Activated CD4-positive, alpha-beta T cell treated with anti-CD3 and anti-CD28 coated beads for 36 hours (primary cell): ENCODE measurements around the gene GRIA4. TPM values are rescaled to one million over a fixed set of nuclear protein-coding genes. Genes with fewer than 3 reads are reported as not detected.

Source experiments
- ATAC-seq: fragments of 200-7000 bp; cut with Tn5 transposase; one replicate; pipeline ENCODE4 v1.10.0; 2021; ENCODE audit warnings: mild to moderate bottlenecking, moderate library complexity
- CTCF ChIA-PET: fragments of 350-600 bp; sonication (Branson Sonifier 250); formaldehyde crosslinking; loops from one replicate; lab custom pipeline; 2021; ENCODE audit warnings: antibody characterized with exemption; lab: Charles Lee
- POLR2A ChIA-PET: fragments of 350-600 bp; sonication (Branson Sonifier 250); formaldehyde crosslinking; loops from one replicate; lab custom pipeline; 2021; ENCODE audit warnings: antibody characterized with exemption, inconsistent platforms; lab: Charles Lee
- DNase-seq: peaks from one replicate; pipeline ENCODE4 v3.0.0-alpha.2; 2020
- H3K27ac Mint-ChIP-seq: one replicate; pipeline ENCODE4 v1.8.0; 2021; ENCODE audit warnings: mixed read lengths
- H3K27me3 Mint-ChIP-seq: one replicate; pipeline ENCODE4 v1.8.0; 2021; ENCODE audit warnings: mixed read lengths
- H3K36me3 Mint-ChIP-seq: one replicate; pipeline ENCODE4 v1.8.0; 2021; ENCODE audit warnings: low read depth, mixed read lengths
- H3K4me1 Mint-ChIP-seq: one replicate; pipeline ENCODE4 v1.8.0; 2021; ENCODE audit warnings: mixed read lengths
- H3K4me3 Mint-ChIP-seq: one replicate; pipeline ENCODE4 v1.8.0; 2021; ENCODE audit warnings: mild to moderate bottlenecking, moderate library complexity, mixed read lengths
- H3K9me3 Mint-ChIP-seq: one replicate; pipeline ENCODE4 v1.8.0; 2021; ENCODE audit warnings: low read depth, mixed read lengths
- intact Hi-C, 2 experiments: fragments of 100-400 bp; cut with DNase I in 1 of 2; cut with micrococcal nuclease in 1 of 2; formaldehyde crosslinking; loops; one replicate each; pipeline versions ENCODE4 v1.14.2 to v1.15.1; 2022 to 2024; cut with DNase I, micrococcal nuclease
- total RNA-seq, 2 experiments: library from RNA; stranded (reverse); gene quantifications; one replicate each; pipeline ENCODE4 v1.2.3, GENCODE V29; 2021

GRIA4 gene
- total RNA-seq, 2 experiments from 2014 or later, result not detected

DNA sequence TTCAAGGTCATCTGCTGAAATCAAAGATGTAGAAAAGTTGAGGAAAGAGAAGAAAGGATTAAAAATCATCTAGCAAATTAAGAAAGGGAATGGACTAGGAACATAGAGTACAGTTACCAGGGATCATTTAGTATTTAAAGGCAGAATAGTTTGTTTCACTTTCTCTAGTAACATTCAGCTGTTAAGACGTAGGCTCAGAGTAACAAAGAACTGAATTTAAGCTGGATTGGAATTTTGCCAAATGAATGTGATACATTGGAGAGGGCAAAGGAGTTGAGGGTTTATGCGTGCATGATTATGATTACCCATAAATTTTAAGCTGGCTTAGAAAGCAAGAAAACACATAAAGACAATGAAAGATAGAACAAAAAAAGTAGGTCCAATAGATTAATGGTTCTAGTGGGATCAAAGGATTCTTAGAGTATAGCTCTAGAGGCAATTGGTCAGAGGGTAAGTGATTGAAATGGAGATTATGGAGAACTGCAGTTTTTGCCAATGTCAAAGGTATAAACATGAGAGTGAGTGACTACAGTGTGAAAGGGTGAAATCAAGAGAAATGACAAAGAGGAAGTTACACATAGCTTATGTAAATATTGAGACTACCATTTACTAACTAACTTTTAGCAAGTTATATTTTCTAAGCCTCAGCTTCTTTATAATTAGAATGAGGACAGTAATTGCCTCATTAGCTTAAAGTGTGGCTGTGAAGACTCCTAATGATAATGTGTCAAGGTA, 190.0 kb downstream of the GRIA4 start:
- H3K27me3 Mint-ChIP-seq, result peaks cover 3% of the 10 kb centered on the region
- no peak overlapping the region for H3K4me3 Mint-ChIP-seq
- no peaks in the 10 kb centered on the region for H3K36me3 Mint-ChIP-seq
- H3K4me1 Mint-ChIP-seq, result no peaks in the 10 kb centered on the region
- ATAC-seq (no peak), DNase-seq (no peak)
- no peaks in the 10 kb centered on the region for H3K9me3 Mint-ChIP-seq
- POLR2A ChIA-PET, result no interaction called here
- H3K27ac Mint-ChIP-seq, result no peak overlapping the region
- intact Hi-C loops, result no loop called here
- CTCF ChIA-PET, result interaction anchor here (0.9 to 1.1 kb wide), 2 partner anchors 18 to 51 kb away, joined by 3 read pairs; no protein-coding TSS in a partner anchor

DNA sequence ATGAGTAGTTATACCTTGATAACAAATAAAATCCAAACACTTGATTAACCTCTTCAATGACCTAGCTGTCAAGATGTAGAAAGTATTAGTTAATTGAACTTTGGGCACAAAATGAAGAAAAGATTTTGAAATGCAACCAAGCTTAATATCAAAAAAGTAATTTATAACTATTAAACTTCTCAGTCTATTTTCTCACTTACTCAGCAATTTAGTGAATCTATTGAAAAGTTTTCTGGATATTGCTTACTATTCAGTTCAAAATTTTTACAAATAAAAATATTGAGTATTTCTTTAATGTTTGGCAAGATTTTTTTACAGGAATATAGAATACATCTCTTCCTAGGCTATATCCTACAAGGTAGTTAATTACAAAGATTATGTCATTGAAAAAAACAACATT, 192.5 kb downstream of the GRIA4 start:
- ChIA-PET CTCF (interaction anchor here (0.6 kb wide), 1 partner anchor 157 kb away, joined by 3 read pairs; no protein-coding TSS in a partner anchor), POLR2A (no interaction called here)
- DNase-seq, result no peak
- ATAC-seq, result no peak
- H3K9me3 Mint-ChIP-seq, result no peaks in the 10 kb centered on the region
- no peak overlapping the region for H3K4me3 Mint-ChIP-seq
- H3K36me3 Mint-ChIP-seq, result no peaks in the 10 kb centered on the region
- peaks cover 3% of the 10 kb centered on the region for H3K27me3 Mint-ChIP-seq
- H3K27ac Mint-ChIP-seq, result no peak overlapping the region
- intact Hi-C loops, result no loop called here
- no peaks in the 10 kb centered on the region for H3K4me1 Mint-ChIP-seq

DNA sequence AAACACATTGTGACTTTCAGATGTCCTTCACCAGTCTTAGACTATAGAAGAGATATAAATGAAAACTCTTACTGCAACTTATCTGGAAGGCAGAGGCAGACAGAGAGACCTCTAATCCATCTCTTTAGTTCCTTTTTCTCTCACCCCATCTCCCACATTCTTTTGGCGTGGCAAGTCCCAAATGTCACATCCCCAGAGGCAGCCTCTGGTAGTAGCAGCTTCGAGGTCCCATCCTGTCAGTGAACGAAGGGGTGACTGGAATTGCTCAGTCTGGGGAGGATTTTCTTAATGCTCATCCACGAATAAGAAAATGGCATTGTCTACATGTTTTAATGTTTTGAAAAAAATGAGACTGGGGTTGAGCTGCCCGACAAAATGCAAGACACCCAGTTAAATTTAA, 201.4 kb downstream of the GRIA4 start:
- H3K27me3 Mint-ChIP-seq, result no peaks in the 10 kb centered on the region
- DNase-seq, result no peak
- intact Hi-C loops, result no loop called here
- ChIA-PET POLR2A (no interaction called here), CTCF (no interaction called here)
- no peak overlapping the region for H3K27ac Mint-ChIP-seq
- ATAC-seq, result no peak
- H3K36me3 Mint-ChIP-seq, result no peaks in the 10 kb centered on the region
- no peak overlapping the region for H3K4me3 Mint-ChIP-seq
- H3K9me3 Mint-ChIP-seq, result no peaks in the 10 kb centered on the region
- H3K4me1 Mint-ChIP-seq, result no peaks in the 10 kb centered on the region

DNA sequence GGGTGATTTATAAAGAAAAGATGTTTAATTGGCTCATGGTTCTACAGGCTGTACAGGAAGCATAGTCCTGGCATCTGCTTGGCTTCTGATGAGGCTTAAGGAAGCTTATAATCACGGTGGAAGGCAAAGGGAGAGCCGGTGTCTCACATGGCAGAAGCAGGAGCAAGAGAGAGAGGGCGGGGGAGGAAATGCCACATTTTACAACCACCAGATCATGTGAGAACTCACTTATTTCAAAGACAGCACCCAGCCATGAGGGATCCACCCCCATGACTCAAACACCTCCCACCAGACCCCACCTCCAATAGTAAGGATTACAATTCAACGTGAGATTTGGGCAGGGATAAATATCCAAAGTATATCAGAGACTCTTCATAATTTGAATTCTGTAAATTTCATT, 211.5 kb downstream of the GRIA4 start:
- DNase-seq, result no peak
- peaks cover 2% of the 10 kb centered on the region for H3K27me3 Mint-ChIP-seq
- no peaks in the 10 kb centered on the region for H3K9me3 Mint-ChIP-seq
- no peaks in the 10 kb centered on the region for H3K4me1 Mint-ChIP-seq
- no peaks in the 10 kb centered on the region for H3K36me3 Mint-ChIP-seq
- CTCF ChIA-PET, result no interaction called here
- ATAC-seq, result no peak
- intact Hi-C loops, result no loop called here
- H3K4me3 Mint-ChIP-seq, result no peak overlapping the region
- POLR2A ChIA-PET, result no interaction called here
- no peak overlapping the region for H3K27ac Mint-ChIP-seq

DNA sequence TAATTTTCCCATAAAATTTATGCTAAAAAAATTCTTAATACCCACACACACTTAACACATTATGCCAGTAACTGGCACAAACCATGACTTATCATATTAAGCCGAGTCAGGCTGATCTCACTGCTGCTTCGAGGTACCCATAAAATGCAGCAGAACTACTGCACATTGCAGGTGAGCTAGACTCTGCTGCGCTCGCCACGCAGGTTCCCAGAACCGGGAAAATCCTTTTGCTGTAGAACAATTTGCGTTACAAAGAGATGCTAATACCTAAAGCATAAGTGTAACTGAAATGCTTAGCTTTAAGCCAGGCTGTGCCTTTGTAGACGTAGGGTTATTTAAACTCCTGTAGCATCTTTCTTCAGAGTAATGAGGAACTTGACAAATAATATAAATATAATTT, 211.9 kb downstream of the GRIA4 start:
- Mint-ChIP-seq H3K27me3 (peaks cover 2% of the 10 kb centered on the region), H3K36me3 (no peaks in the 10 kb centered on the region), H3K9me3 (no peaks in the 10 kb centered on the region), H3K4me3 (no peak overlapping the region), H3K27ac (no peak overlapping the region), H3K4me1 (no peaks in the 10 kb centered on the region)
- DNase-seq, result no peak
- CTCF ChIA-PET, result no interaction called here
- intact Hi-C loops, result no loop called here
- no peak for ATAC-seq
- POLR2A ChIA-PET, result no interaction called here

DNA sequence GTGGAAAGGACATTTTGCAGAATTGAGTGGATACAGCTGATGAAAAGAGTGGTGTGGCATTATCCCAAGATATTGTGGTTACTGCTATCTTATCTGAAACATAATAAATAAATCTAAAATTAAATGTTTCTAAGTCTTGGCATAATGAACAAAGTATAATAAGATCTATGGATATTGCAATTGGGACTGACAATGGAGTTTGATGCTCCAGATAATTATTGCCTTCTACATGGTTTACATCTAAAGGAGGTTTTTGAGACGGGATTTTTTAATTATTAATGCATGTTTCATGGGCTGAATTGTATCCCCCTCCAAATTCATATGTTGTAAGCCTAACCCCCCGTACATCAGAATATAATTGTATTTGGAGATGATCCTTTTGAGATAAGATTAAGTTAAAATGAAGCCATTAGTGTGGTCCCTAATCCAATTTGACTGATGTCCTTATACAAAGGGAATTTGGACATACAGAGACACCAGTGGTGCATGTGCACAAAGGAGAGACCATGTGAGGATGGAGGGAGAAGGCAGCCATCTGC, 213.7 kb downstream of the GRIA4 start:
- Mint-ChIP-seq H3K9me3 (no peaks in the 10 kb centered on the region), H3K4me3 (no peak overlapping the region), H3K36me3 (no peaks in the 10 kb centered on the region), H3K27ac (no peak overlapping the region), H3K4me1 (no peaks in the 10 kb centered on the region), H3K27me3 (peaks cover 2% of the 10 kb centered on the region)
- no peak for DNase-seq
- CTCF ChIA-PET, result no interaction called here
- ATAC-seq, result no peak
- intact Hi-C loops, result no loop called here
- POLR2A ChIA-PET, result no interaction called here

DNA sequence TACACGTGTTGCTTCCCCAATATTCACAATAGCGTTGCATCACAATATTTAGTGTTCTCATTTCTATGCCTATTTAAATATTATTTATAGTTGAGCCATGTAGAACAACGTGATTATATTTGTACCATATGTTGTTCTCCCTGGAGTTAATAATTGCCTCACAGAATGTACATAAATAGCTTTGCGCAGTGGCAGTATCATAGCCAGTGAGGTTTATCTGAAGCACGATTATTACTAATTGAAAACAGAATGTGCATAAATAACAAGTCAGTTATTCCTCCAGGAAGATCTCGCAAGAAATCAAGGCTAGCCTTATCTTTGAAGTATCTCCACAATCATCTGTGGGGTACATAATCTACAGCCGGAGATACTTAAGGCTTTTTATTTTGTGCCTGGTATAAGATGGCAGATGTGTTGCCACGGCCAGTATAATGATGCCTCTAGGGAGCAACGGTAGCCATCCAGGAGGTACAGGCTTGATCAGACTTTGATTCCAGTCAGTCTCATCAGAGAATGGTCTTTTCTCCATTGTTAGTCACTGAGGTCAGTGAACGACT, 214.7 kb downstream of the GRIA4 start:
- CTCF ChIA-PET, result interaction anchor here (0.7 kb wide), 1 partner anchor 19 kb away, joined by 3 read pairs; no protein-coding TSS in a partner anchor
- intact Hi-C loops, result no loop called here
- POLR2A ChIA-PET, result no interaction called here
- no peak for DNase-seq
- no peak for ATAC-seq
- Mint-ChIP-seq H3K36me3 (no peaks in the 10 kb centered on the region), H3K27ac (no peak overlapping the region), H3K4me1 (no peaks in the 10 kb centered on the region), H3K4me3 (no peak overlapping the region), H3K27me3 (peaks cover 2% of the 10 kb centered on the region), H3K9me3 (no peaks in the 10 kb centered on the region)

DNA sequence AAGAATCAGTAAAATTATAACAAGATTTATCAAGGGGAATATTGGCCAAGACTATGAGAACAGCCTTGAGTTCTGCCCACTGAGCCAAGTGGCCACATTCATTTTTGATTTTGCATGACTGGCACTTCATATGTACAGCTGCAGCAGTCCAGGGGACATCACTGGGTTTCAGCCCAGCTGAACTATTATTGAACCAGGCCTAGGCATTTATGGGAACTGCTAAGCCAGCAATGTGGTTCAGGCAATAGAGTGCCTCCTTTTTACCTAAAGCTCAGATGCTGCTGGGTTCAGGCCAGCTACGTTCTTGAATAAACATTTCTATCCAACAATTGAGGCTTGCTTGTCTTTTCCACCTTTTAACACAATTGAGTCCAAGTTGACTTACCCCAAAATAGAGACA, 215.3 kb downstream of the GRIA4 start:
- intact Hi-C loops, result no loop called here
- H3K36me3 Mint-ChIP-seq, result no peaks in the 10 kb centered on the region
- ChIA-PET POLR2A (no interaction called here), CTCF (no interaction called here)
- H3K27me3 Mint-ChIP-seq, result no peaks in the 10 kb centered on the region
- H3K27ac Mint-ChIP-seq, result no peak overlapping the region
- H3K4me1 Mint-ChIP-seq, result no peaks in the 10 kb centered on the region
- no peaks in the 10 kb centered on the region for H3K9me3 Mint-ChIP-seq
- H3K4me3 Mint-ChIP-seq, result no peak overlapping the region
- no peak for ATAC-seq
- DNase-seq, result no peak

DNA sequence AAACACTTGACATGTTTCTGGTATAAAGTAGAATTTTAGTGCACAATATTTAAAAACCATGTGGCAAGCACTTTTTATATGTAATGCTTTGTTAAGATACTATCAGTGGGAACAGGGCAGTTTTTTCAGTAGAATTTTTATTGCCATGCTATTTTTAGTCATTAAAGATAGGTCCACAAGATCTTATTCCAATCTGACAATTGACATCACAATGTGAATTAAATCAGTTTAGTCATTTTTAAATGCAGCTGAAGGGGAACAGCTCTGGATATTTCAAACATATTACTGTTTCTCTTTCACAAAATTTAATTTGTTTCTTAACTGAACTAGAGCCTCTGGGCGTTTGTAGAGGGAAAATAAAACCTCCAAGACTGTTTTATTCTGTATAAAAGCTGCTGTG, 218.0 kb downstream of the GRIA4 start:
- H3K4me3 Mint-ChIP-seq, result no peak overlapping the region
- ATAC-seq (no peak), DNase-seq (no peak)
- no peak overlapping the region for H3K27ac Mint-ChIP-seq
- no peaks in the 10 kb centered on the region for H3K4me1 Mint-ChIP-seq
- ChIA-PET CTCF (no interaction called here), POLR2A (no interaction called here)
- no peaks in the 10 kb centered on the region for H3K9me3 Mint-ChIP-seq
- no peaks in the 10 kb centered on the region for H3K27me3 Mint-ChIP-seq
- intact Hi-C loops, result no loop called here
- H3K36me3 Mint-ChIP-seq, result no peaks in the 10 kb centered on the region

DNA sequence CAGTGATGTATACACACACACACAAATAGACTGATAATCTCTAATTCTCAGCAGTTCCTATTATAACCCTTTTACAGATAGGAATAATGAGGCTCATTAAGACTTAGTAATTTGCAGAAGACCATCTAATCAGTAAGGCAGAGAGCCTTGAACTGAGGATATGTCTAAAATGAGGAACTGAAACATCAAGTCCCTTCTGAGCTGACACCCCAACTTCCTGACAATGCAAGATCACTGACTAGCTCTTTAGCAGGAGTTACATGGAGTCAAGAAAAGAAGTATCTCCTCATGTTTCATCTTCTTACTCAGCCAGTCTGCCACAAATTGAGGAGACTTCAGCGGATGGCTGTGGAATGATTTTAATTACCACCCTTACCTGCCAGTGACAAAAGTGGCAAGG, 219.2 kb downstream of the GRIA4 start:
- Mint-ChIP-seq H3K27ac (no peak overlapping the region), H3K27me3 (no peaks in the 10 kb centered on the region), H3K4me3 (no peak overlapping the region), H3K36me3 (no peaks in the 10 kb centered on the region), H3K4me1 (no peaks in the 10 kb centered on the region), H3K9me3 (no peaks in the 10 kb centered on the region)
- ATAC-seq (no peak), DNase-seq (no peak)
- CTCF ChIA-PET, result no interaction called here
- POLR2A ChIA-PET, result no interaction called here
- intact Hi-C loops, result no loop called here

DNA sequence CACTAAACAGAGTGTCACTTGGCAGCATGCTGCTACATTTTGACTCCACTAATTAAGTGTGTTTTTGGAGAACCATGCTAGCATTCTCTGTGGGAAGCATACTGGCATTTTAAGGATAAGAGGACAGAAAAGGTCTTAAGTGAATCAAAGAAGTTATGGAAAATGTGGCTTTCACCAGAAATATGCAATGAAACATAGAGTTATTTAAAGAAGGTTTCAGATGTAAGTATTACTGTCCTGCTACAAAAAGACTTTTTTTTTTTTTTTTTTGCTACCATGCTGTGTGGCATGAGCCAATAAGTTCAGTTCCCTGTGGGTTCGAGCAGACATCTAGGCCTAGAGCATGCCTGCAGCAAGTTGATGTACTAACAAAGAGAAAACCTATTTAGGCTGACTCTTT, 224.6 kb downstream of the GRIA4 start:
- CTCF ChIA-PET, result no interaction called here
- H3K9me3 Mint-ChIP-seq, result no peaks in the 10 kb centered on the region
- no peak for ATAC-seq
- no peaks in the 10 kb centered on the region for H3K27me3 Mint-ChIP-seq
- intact Hi-C loops, result no loop called here
- H3K4me1 Mint-ChIP-seq, result no peaks in the 10 kb centered on the region
- H3K27ac Mint-ChIP-seq, result no peak overlapping the region
- no peaks in the 10 kb centered on the region for H3K36me3 Mint-ChIP-seq
- DNase-seq, result no peak
- no peak overlapping the region for H3K4me3 Mint-ChIP-seq
- POLR2A ChIA-PET, result no interaction called here

DNA sequence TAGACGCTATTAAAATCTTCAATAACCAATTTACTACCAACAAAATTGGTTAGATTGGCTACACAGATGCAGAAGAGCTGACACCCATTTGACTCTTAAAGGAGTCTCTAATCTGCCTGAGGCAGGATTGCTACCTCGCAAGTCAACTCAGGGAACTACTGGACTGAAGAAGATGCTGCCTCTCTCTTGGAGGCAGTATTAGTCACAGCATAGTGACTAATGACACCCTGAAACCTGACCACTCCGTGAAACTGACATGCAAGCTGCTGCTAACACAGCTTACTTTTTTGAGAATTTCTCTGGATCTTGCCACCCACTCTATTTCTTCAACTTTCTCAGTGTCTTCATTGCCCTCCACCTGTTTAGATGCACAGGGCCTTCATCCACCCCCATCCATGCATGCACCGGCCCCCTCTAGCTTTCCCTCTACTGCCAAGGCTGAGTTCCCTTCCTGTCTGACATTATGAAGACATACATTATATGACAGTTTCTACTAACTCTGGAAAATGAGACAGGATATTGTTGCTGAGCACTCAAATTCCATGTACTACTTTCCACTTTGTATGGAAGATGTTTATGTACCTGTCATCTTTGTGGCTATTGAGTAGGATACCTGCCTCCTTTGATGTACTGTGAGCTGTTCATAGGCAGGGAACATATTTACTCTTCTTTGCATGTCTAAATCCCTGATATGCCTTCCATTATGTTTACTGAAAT, 229.0 kb downstream of the GRIA4 start:
- POLR2A ChIA-PET, result no interaction called here
- no peak overlapping the region for H3K4me3 Mint-ChIP-seq
- no peaks in the 10 kb centered on the region for H3K27me3 Mint-ChIP-seq
- no peaks in the 10 kb centered on the region for H3K36me3 Mint-ChIP-seq
- no peak overlapping the region for H3K27ac Mint-ChIP-seq
- no peaks in the 10 kb centered on the region for H3K4me1 Mint-ChIP-seq
- DNase-seq, result no peak
- no peaks in the 10 kb centered on the region for H3K9me3 Mint-ChIP-seq
- no peak for ATAC-seq
- CTCF ChIA-PET, result no interaction called here
- intact Hi-C loops, result no loop called here
